Chondrocyte (in vitro differentiated cells): ENCODE data around the gene PLEKHH2. TPM values are rescaled to one million over a fixed set of nuclear protein-coding genes. Genes with fewer than 3 reads are reported as not detected.

Experiments used
- DNase-seq: peaks from one replicate; pipeline ENCODE4 v3.0.0; 2021; ENCODE audit warnings: mixed read lengths, low spot score
- H3K27ac Mint-ChIP-seq: one replicate; pipeline ENCODE4 v1.8.0; 2021; ENCODE audit warnings: mild to moderate bottlenecking, moderate library complexity, mixed read lengths; ENCODE audit not compliant: unreplicated experiment
- H3K27me3 Mint-ChIP-seq: 2 replicates; pipeline ENCODE4 v1.8.0; 2021; ENCODE audit warnings: low read depth, mixed read lengths
- H3K36me3 Mint-ChIP-seq: 2 replicates; pipeline ENCODE4 v1.8.0; 2021; ENCODE audit warnings: low read depth, mixed read lengths
- H3K4me1 Mint-ChIP-seq: 2 replicates; pipeline ENCODE4 v1.8.0; 2021; ENCODE audit warnings: low read depth, mild to moderate bottlenecking, mixed read lengths
- H3K4me3 Mint-ChIP-seq: one replicate; pipeline ENCODE4 v1.8.0; 2021; ENCODE audit warnings: mild to moderate bottlenecking, moderate library complexity, mixed read lengths; ENCODE audit not compliant: unreplicated experiment
- H3K9me3 Mint-ChIP-seq: 2 replicates; pipeline ENCODE4 v1.8.0; 2021; ENCODE audit warnings: low read depth, mixed read lengths
- CTCF ChIP-seq: fragments of 200-600 bp; sonication (generic); IDR thresholded peaks from 2 replicates; pipeline ENCODE4 v1.5.0; 2021; ENCODE audit warnings: antibody characterized with exemption, mild to moderate bottlenecking, moderate library complexity
- total RNA-seq: library from RNA; stranded (reverse); gene quantifications from 3 replicates; pipeline ENCODE4 v1.2.1, GENCODE V29; 2021

The PLEKHH2 gene
- total RNA-seq, 1 donor from 2014 or later: 4.9 TPM

GRCh38 chr2:43790147-43790546 is 153.1 kb downstream of the PLEKHH2 start:
- no peak for TF ChIP-seq CTCF
- Mint-ChIP-seq H3K4me3 (no peak overlapping the region), H3K36me3 (peaks cover 8% of the 10 kb centered on the region), H3K27ac (peak overlapping the region; percentile 70), H3K4me1 (peaks cover 37% of the 10 kb centered on the region), H3K27me3 (no peaks in the 10 kb centered on the region), H3K9me3 (no peaks in the 10 kb centered on the region)
- no peak for DNase-seq

- DNase-seq: no peak
- Mint-ChIP-seq H3K36me3 (peaks cover 11% of the 10 kb centered on the region), H3K27ac (peak overlapping the region; percentile 20), H3K4me1 (peaks cover 37% of the 10 kb centered on the region), H3K4me3 (no peak overlapping the region), H3K9me3 (no peaks in the 10 kb centered on the region), H3K27me3 (no peaks in the 10 kb centered on the region)
- no peak for TF ChIP-seq CTCF
These were observed 154.1 kb downstream of the PLEKHH2 start for GRCh38 chr2:43791035-43791765.

- Mint-ChIP-seq H3K9me3 (no peaks in the 10 kb centered on the region), H3K4me1 (peaks cover 35% of the 10 kb centered on the region), H3K36me3 (peaks cover 11% of the 10 kb centered on the region), H3K4me3 (no peak overlapping the region), H3K27me3 (no peaks in the 10 kb centered on the region), H3K27ac (no peak overlapping the region)
- no peak for TF ChIP-seq CTCF
- no peak for DNase-seq
These were observed 155.6 kb downstream of the PLEKHH2 start for GRCh38 chr2:43792653-43793052.

GRCh38 chr2:43794956-43795355 is 157.9 kb downstream of the PLEKHH2 start:
- no peaks in the 10 kb centered on the region for H3K9me3 Mint-ChIP-seq
- H3K27ac Mint-ChIP-seq: no peak overlapping the region
- H3K36me3 Mint-ChIP-seq: peaks cover 11% of the 10 kb centered on the region
- no peak for DNase-seq
- H3K27me3 Mint-ChIP-seq: no peaks in the 10 kb centered on the region
- no peak overlapping the region for H3K4me3 Mint-ChIP-seq
- peaks cover 16% of the 10 kb centered on the region for H3K4me1 Mint-ChIP-seq
- no peak for TF ChIP-seq CTCF

GRCh38 chr2:43796206-43796605 is 159.1 kb downstream of the PLEKHH2 start:
- DNase-seq: no peak
- H3K4me3 Mint-ChIP-seq: no peak overlapping the region
- peaks cover 3% of the 10 kb centered on the region for H3K4me1 Mint-ChIP-seq
- H3K27me3 Mint-ChIP-seq: no peaks in the 10 kb centered on the region
- H3K9me3 Mint-ChIP-seq: no peaks in the 10 kb centered on the region
- no peak for TF ChIP-seq CTCF
- peaks cover 11% of the 10 kb centered on the region for H3K36me3 Mint-ChIP-seq
- H3K27ac Mint-ChIP-seq: no peak overlapping the region
